Gastrocnemius medialis (tissue), 4 donors: Measurements from ENCODE around the gene TCF12. TPM values are rescaled to one million over a fixed set of nuclear protein-coding genes. Genes with fewer than 3 reads are reported as not detected.

Experiments
- ATAC-seq, 2 donors: fragments of 150-250 bp; one replicate each; pipeline ENCODE4 v1.9.1; 2016
- DNase-seq, 2 donors: peaks; one replicate each; pipeline ENCODE4 v3.0.0-alpha.2; 2019
- H3K27ac ChIP-seq, 4 donors: fragments of 200-600 bp; sonication (generic); 1 replicate in 1 of 4; 2 replicates in 3 of 4; pipeline ENCODE4 v1.5.1; 2016 to 2018; ENCODE audit warnings: mild to moderate bottlenecking in 2 of 4, moderate library complexity in 1 of 4
- H3K27me3 ChIP-seq, 3 donors: fragments of 200-600 bp; sonication (generic) in 2 of 3; 1 replicate in 1 of 3; 2 replicates in 2 of 3; pipeline versions ENCODE4 v1.5.1 to v1.6.0; 2016 to 2019; ENCODE audit warnings: mild to moderate bottlenecking in 1 of 3, moderate library complexity in 1 of 3
- H3K36me3 ChIP-seq, 2 donors: fragments of 200-600 bp; sonication (generic) in 1 of 2; one replicate each; pipeline ENCODE4 v1.5.1; 2017 to 2018
- H3K4me1 ChIP-seq, 2 donors: fragments of 200-600 bp; sonication (generic) in 1 of 2; one replicate each; pipeline ENCODE4 v1.5.1; 2016 to 2017; ENCODE audit warnings: mild to moderate bottlenecking in 2 of 2
- H3K4me3 ChIP-seq, 4 donors: fragments of 200-600 bp; sonication (generic) in 3 of 4; 1 replicate in 1 of 4; 2 replicates in 3 of 4; pipeline ENCODE4 v1.5.1; 2016 to 2019; ENCODE audit warnings: mild to moderate bottlenecking in 2 of 4
- H3K9me3 ChIP-seq, 3 donors: fragments of 200-600 bp; sonication (generic) in 2 of 3; 1 replicate in 1 of 3; 2 replicates in 2 of 3; pipeline ENCODE4 v1.5.1; 2016 to 2019
- CTCF ChIP-seq, 5 experiments: fragments of 450-650 bp in 3 of 5; fragments of 200-600 bp in 2 of 5; sonication (generic) in 2 of 5; IDR thresholded peaks in 4 of 5; conservative IDR thresholded peaks in 1 of 5; 1 replicate in 4 of 5; 2 replicates in 1 of 5; pipeline ENCODE4 v1.5.1; 2016 to 2019; ENCODE audit warnings: antibody characterized with exemption in 5 of 5, mild to moderate bottlenecking in 3 of 5, moderate library complexity in 3 of 5
- POLR2A ChIP-seq, 2 donors: fragments of 450-650 bp; IDR thresholded peaks; one replicate each; pipeline ENCODE4 v1.6.1; 2017; ENCODE audit warnings: antibody characterized with exemption in 2 of 2, mild to moderate bottlenecking in 2 of 2, moderate library complexity in 2 of 2
- in situ Hi-C, 4 donors: fragments of 200-750 bp; cut with MboI; loops; one replicate each; pipeline versions ENCODE4 v1.15.0 to v1.8.0; 2017; ENCODE audit warnings: low sequenced_read_pairs in 4 of 4
- intact Hi-C: fragments of 100-400 bp; cut with DNase I; formaldehyde crosslinking; loops from one replicate; pipeline ENCODE4 v1.15.1; 2023; ENCODE audit warnings: low total_unique reads
- total RNA-seq, 4 donors: library from RNA; depleted of rRNA; stranded (reverse); fragments of >200 nt; gene quantifications; one replicate each; pipeline versions ENCODE4 v1.1.0 to v1.2.3, GENCODE V29; 2016

TCF12 gene
- total RNA-seq, 4 donors from 2014 or later: 34.9 to 63.0 (median 51.4) TPM

- no peaks in the 10 kb centered on the region for H3K4me1 ChIP-seq
- H3K36me3 ChIP-seq: peaks cover 0 to 8% of the 10 kb centered on the region in 2 donors
- in situ Hi-C loops (no loop called here), intact Hi-C loops (no loop called here)
- H3K9me3 ChIP-seq: no peaks in the 10 kb centered on the region
- no peak for TF ChIP-seq CTCF (IDR thresholded peaks at IDR 0.05 in 4 of 5, conservative IDR thresholded peaks at IDR 0.05 in 1 of 5)
- TF ChIP-seq POLR2A (IDR thresholded peaks at IDR 0.05): no peak
- no peak for ATAC-seq
- no peak for DNase-seq
- H3K27me3 ChIP-seq: no peaks in the 10 kb centered on the region
- no peak overlapping the region for H3K4me3 ChIP-seq
- no peak overlapping the region for H3K27ac ChIP-seq
Observed at GRCh38 chr15:57190208-57190607, 271.8 kb downstream of the TCF12 start.

- TF ChIP-seq CTCF (IDR thresholded peaks at IDR 0.05 in 4 of 5, conservative IDR thresholded peaks at IDR 0.05 in 1 of 5) (no peak), POLR2A (IDR thresholded peaks at IDR 0.05) (no peak)
- in situ Hi-C loops (no loop called here), intact Hi-C loops (no loop called here)
- Histone ChIP-seq H3K4me1 (no peaks in the 10 kb centered on the region), H3K27me3 (no peaks in the 10 kb centered on the region), H3K27ac (no peak overlapping the region), H3K9me3 (no peaks in the 10 kb centered on the region), H3K36me3 (peaks cover 0 to 8% of the 10 kb centered on the region in 2 donors), H3K4me3 (no peak overlapping the region)
- no peak for ATAC-seq
- no peak for DNase-seq
Observed at GRCh38 chr15:57193161-57193560, 274.7 kb downstream of the TCF12 start.

- no peak overlapping the region for H3K4me3 ChIP-seq
- no peaks in the 10 kb centered on the region for H3K27me3 ChIP-seq
- intact Hi-C loops: no loop called here
- ATAC-seq (no peak), DNase-seq (no peak)
- H3K36me3 ChIP-seq: peaks cover 0 to 8% of the 10 kb centered on the region in 2 donors
- peaks cover 6 to 10% of the 10 kb centered on the region in 2 donors for H3K4me1 ChIP-seq
- no peaks in the 10 kb centered on the region for H3K9me3 ChIP-seq
- H3K27ac ChIP-seq: no peak overlapping the region
- no peak for TF ChIP-seq CTCF (IDR thresholded peaks at IDR 0.05 in 4 of 5, conservative IDR thresholded peaks at IDR 0.05 in 1 of 5)
- TF ChIP-seq POLR2A (IDR thresholded peaks at IDR 0.05): no peak
- in situ Hi-C loops: no loop called here
Observed at GRCh38 chr15:57195326-57195725, 276.9 kb downstream of the TCF12 start.

- no peak overlapping the region for H3K4me3 ChIP-seq
- peaks cover 0 to 8% of the 10 kb centered on the region in 2 donors for H3K36me3 ChIP-seq
- intact Hi-C loops (no loop called here), in situ Hi-C loops (no loop called here)
- no peak for TF ChIP-seq CTCF (IDR thresholded peaks at IDR 0.05 in 4 of 5, conservative IDR thresholded peaks at IDR 0.05 in 1 of 5)
- no peak for TF ChIP-seq POLR2A (IDR thresholded peaks at IDR 0.05)
- peaks cover 6 to 10% of the 10 kb centered on the region in 2 donors for H3K4me1 ChIP-seq
- DNase-seq: no peak
- H3K27me3 ChIP-seq: no peaks in the 10 kb centered on the region
- no peak overlapping the region for H3K27ac ChIP-seq
- ATAC-seq: no peak
- no peaks in the 10 kb centered on the region for H3K9me3 ChIP-seq
Observed at GRCh38 chr15:57196865-57197264, 278.4 kb downstream of the TCF12 start.

DNA sequence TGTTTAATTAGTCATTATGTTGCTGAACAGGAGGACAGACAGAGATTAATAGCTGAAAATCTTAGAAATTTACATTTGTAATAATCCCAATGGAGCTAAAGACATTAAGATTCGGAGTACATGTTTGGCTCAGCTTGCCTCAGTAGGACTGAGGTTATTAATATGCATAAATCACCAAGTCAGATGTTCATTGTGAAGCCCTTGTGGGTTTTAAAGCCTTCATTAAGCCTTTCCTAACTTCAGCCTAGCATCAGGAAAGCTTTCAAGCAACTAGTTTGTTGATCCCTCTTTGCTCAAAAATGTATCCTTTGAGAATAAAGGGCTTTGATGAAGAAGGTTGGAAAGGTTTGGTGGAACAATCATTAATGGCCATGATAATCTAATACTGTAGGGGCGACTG, 279.7 kb downstream of the TCF12 start:
- Histone ChIP-seq H3K4me1 (peaks cover 6 to 10% of the 10 kb centered on the region in 2 donors), H3K9me3 (no peaks in the 10 kb centered on the region), H3K36me3 (peaks cover 0 to 5% of the 10 kb centered on the region in 2 donors), H3K27me3 (no peaks in the 10 kb centered on the region), H3K4me3 (no peak overlapping the region), H3K27ac (no peak overlapping the region)
- TF ChIP-seq POLR2A (IDR thresholded peaks at IDR 0.05) (no peak), CTCF (IDR thresholded peaks at IDR 0.05 in 4 of 5, conservative IDR thresholded peaks at IDR 0.05 in 1 of 5) (no peak)
- intact Hi-C loops (no loop called here), in situ Hi-C loops (no loop called here)
- no peak for DNase-seq
- no peak for ATAC-seq
